ENCODE measurements around the gene PDSS2.

DNA sequence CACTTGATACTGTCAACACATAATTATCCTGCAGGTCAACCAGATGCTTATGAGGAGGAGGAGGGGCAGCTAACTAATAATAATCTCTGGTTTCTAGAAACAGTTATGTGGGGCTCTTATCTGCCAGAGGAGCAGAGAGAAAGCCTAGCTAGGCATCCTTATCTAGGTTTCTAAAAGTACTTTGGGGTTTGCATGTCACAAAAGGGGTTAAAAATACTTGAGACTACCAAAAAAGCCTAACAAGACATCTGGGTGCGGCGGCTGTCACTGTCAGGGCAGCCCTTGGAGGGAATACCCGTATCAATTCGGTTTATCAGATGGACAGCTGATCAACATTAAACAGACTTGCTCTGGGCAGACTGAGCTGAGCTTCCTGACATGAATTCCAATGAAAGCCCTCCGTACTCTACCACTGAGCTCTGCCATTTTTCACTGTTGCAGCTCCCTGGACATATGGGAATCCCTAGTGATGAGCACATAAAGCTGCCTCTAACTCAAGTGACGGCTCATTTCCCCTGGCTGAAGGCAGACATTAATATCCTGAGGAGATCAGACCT lies 166.6 kb downstream of the PDSS2 start:
- TF ChIP-seq, protein P1, sequence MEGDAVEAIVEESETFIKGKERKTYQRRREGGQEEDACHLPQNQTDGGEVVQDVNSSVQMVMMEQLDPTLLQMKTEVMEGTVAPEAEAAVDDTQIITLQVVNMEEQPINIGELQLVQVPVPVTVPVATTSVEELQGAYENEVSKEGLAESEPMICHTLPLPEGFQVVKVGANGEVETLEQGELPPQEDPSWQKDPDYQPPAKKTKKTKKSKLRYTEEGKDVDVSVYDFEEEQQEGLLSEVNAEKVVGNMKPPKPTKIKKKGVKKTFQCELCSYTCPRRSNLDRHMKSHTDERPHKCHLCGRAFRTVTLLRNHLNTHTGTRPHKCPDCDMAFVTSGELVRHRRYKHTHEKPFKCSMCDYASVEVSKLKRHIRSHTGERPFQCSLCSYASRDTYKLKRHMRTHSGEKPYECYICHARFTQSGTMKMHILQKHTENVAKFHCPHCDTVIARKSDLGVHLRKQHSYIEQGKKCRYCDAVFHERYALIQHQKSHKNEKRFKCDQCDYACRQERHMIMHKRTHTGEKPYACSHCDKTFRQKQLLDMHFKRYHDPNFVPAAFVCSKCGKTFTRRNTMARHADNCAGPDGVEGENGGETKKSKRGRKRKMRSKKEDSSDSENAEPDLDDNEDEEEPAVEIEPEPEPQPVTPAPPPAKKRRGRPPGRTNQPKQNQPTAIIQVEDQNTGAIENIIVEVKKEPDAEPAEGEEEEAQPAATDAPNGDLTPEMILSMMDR (IDR thresholded peaks at IDR 0.05) = no peak
- no peak for TF ChIP-seq POLR2A (IDR thresholded peaks at IDR 0.05)
